SKM-1 (cell line): ENCODE data around the gene NLRX1.
"Not testable (repeated sequence)": the region's sequence is repeated elsewhere in the genome, so short reads cannot be mapped to it uniquely, and the experiment has no call there.

ENCODE experiments used
- DNase-seq: peaks from one replicate; lab custom pipeline; 2025; ENCODE audit not compliant: unreplicated experiment; lab: John Stamatoyannopoulos, UW

Gene NLRX1

GRCh38 chr11:119185981-119186634 is 17.6 kb downstream of the NLRX1 start:
- no peak for DNase-seq

GRCh38 chr11:119187123-119187892 is 18.8 kb downstream of the NLRX1 start:
- no peak for DNase-seq

GRCh38 chr11:119188067-119188466 is 19.5 kb downstream of the NLRX1 start:
- no peak for DNase-seq

DNA sequence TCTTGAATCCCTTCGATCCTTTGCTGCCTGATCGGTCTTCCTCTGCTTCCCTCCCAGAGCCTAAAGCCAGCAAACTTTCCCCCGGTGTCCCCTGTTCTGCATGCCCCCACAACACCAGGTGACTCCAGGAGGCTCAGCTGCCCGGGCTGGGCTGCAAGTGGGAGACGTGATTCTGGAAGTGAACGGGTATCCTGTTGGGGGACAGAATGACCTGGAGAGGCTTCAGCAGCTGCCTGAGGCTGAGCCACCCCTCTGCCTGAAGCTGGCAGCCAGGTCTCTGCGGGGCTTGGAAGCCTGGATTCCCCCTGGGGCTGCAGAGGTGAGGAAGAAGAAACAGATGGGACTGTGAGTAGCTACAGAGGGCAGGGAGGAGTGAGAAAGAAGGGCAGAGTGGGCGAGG is 20.4 kb downstream of the NLRX1 start:
- DNase-seq: no peak

DNA sequence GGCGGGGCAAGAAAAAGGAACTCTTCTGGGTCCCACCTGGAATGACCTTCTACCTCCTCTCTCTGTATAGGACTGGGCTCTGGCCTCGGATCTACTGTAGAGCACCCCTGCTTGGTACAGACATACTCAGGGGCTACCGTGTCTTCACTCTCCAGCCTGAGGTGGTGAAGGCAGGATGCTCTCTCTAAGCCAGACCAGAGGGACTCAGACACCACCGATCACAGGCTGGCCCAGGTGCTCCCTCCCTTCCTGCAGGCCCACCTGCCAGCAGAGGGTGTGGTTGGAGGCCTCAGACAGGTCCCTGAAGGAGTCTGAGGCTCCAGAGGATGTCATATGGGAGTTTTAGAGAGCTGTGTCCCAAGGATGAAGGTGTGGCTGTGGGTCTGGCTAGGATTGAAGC is 20.9 kb downstream of the NLRX1 start:
- DNase-seq: no peak

DNA sequence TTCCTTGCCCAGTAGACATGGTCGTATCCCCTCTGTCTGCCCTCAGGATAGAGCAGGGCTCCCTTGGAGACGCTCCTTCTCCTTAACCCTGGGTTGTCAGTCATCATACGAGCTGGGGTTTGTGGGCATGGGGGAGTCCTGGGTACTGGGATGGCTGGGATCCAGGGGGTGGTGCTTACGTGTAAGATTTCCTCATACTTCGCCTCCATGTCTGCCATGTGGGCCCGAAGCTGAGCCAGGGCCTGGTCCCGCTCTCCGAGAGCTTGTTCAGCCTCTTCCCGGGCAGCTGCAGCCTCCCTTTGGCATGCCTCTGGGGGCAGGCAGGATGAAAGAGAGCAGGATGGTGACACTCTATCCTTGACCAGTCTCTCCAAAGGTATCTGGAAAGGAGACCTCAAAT is 22.0 kb downstream of the NLRX1 start:
- no peak for DNase-seq

DNA sequence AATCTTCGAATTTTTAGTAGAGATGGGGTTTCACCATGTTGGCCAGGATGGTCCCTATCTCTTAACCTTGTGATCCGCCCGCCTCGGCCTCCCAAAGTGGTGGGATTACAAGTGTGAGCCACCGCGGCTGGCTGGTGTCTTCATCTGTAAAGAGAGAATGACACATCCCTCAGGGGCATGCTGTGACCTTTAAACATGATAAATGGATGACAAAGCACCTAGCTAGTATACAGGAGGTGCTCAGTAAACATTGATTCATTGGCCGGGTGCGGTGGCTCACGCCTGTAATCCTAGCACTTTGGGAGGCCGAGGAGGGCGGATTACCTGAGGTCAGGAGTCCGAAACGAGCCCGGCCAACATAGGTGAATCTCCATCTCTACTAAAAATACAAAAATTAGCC is 22.7 kb downstream of the NLRX1 start:
- not testable (repeated sequence) for DNase-seq

GRCh38 chr11:119192111-119192510 is 23.6 kb downstream of the NLRX1 start:
- DNase-seq: peak; percentile 63

DNA sequence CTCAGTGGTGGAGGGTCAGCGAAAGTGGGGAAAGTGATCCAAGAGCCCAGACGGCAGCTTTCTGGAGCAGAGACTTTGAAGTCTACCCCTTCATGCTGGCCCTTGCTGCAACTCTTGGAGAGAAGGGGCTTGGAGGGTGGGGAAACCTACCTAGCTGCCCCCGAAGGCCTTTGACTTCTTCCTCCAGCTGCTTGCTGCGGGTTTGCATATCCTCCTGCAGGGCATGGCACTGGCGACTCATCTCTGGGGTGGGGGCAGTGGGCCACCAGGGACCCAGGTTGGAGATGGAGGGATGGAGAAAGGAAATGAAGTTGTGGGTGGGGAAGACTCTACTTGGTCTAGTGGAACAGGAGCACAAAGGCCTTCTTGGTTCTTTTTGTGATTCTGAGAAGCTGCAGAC is 24.5 kb downstream of the NLRX1 start:
- no peak for DNase-seq

DNA sequence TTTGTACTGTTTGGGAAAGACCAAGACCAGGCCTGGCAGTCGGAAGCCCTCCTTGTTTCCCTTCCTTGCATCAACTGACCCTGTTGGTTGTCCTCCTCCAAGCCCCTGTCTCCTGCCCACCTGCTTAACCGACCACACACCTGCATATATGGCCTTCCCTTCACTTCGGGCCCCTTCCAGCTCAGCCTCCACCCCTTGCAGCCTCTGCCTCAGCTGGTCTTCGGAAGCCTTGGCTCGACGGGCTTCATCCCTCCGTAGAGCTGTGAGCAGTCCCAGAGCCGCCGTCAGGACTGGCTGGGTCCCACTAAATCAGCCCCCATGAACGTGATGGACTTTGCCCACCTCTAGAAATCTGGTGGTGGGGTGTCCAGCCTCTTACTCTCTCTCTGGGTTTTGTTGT is 25.1 kb downstream of the NLRX1 start:
- DNase-seq: no peak

DNA sequence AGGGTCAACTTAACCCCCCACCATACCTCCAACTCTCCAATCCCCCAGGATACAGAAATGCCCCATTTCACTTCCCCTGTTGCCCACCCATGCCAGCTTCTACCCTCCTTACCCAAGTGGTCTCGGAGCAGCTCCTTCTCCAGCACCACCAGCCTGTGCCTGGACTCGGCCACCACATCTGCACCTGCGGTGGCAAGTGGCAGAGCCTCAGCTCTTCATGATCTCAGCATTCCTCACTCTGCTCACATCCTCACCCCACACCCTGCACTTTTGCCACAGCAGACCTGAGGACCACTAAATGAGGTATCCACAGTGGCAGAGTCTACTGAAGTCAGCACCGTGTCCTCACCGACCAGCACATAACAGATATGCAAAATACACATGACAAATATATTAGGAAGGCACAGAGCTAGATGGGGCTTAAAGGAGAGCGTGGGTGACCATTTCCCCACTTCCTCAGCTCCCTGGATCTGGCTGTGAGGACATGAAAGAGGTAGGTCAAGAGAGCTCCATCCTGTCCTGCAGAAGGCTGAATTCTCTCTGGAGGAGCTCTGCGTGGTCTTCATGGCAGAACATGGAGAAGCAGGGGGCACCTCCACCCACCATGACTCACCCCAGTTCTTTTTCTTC is 26.4 kb downstream of the NLRX1 start:
- DNase-seq: no peak

GRCh38 chr11:119195680-119196079 is 27.2 kb downstream of the NLRX1 start:
- DNase-seq: no peak

DNA sequence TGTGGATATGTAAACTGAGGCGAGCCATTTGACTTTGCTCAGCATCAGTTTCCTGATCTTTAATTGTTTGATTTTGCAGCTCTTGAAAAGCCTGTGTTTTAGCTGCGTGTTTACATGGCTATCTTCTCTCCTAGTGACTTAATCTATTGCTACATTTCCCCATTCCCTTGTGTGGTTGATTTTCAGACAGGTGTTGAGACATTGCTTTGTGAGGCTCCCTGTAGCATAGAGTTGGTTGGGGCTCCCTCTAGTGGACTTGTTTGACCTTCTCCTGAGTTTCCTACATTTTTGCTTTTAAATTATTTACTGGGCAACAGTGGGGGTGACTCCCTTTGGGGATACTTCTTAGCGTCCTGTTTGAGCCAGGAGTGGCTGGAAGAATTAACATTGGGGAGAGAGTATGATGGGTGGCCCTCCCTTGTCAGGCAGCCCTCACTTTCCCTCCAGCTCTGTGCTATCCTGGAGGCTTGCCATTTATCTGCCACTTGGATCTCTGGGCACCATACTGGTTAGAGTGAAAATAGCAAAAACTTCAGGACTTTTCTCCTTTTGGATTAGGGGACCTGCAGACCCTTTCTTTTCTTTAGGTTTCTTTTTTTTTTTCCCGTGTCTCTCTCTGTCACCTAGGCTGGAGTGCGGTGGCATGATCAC is 28.4 kb downstream of the NLRX1 start:
- DNase-seq: peak; percentile 96

DNA sequence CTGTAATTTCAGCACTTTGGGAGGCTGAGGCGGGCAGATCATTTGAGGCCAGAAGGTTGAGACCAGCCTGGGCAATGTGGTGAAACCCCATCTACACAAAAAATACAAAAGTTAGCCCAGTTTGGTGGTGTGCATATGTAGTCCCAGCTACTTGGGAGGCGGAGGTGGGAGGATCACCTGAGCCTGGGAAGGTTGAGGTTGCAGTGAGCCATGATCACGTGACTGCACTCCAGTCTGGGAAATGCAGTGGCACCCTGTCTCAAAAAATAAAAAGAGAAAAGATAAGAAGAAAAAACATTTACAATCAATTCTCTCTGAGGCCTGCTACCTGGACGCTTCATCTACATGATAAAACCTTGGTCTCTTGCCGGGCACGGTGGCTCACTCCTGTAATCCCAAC is 30.4 kb downstream of the NLRX1 start:
- DNase-seq: no peak

DNA sequence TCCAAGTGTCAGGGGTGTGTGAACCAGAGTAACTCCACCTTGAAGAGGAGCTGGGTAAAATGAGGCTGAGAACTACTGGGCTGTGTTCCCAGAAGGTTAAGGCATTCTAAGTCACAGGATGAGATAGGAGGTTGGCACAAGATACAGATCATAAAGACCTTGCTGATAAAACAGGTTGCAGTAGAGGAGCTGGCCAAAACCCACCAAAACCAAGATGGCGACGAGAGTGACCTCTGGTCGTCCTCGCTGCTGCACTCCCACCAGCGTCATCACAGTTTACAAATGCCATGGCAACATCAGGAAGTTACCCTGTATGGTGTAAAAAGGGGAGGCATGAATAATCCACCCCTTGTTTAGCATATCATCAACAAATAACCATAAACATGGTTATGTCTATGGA is 32.7 kb downstream of the NLRX1 start:
- DNase-seq: not testable (repeated sequence)

- DNase-seq: no peak
Measured at GRCh38 chr11:119202554-119202953, 34.0 kb downstream of the NLRX1 start.

DNA sequence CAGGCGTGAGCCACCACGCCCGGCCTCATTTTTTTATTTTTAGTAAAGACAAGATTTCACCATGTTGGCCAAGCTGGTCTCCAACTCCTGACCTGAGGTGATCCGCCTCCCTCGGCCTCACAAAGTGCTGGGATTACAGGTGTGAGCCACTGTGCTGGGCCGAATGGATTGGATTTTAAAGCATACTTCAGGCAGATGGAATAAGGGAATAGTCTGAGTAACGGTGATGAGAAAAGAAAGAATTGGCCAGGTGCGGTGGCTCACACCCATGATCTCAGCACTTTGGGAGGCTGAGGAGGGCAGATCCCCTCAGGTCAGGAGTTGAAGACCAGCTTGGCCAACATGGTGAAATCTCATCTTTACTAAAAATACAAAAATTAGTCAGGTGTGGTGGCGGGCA is 35.5 kb downstream of the NLRX1 start:
- DNase-seq: no peak

GRCh38 chr11:119205080-119205479 is 36.6 kb downstream of the NLRX1 start:
- DNase-seq: peak; percentile 54

- DNase-seq: peak; percentile 51
Measured at GRCh38 chr11:119205574-119206510, 37.3 kb downstream of the NLRX1 start, which contains the start of gene CBL. Gene CBL (plus strand): TSS chr11:119206339. CDS start chr11:119206418, 79 bp downstream.
